Mammary epithelial cell (primary cell): ENCODE data around the gene FBXO41.

ENCODE experiments used
- CTCF ChIP-seq, 2 donors: IDR thresholded peaks in 1 of 2; conservative IDR thresholded peaks in 1 of 2; 2 replicates each; pipeline ENCODE4 v1.5.1; 2011 to 2012; ENCODE audit warnings: inconsistent platforms in 2 of 2, low read length in 2 of 2, mild to moderate bottlenecking in 2 of 2, control low read depth in 1 of 2, low read depth in 1 of 2; ENCODE audit not compliant: insufficient read depth in 1 of 2; ENCODE audit errors: extremely low read depth in 1 of 2
- EZH2 ChIP-seq: IDR thresholded peaks from 2 replicates; pipeline ENCODE4 v1.6.1; 2012; ENCODE audit warnings: low read length, inconsistent platforms, borderline replicate concordance

- TF ChIP-seq CTCF (conservative IDR thresholded peaks at IDR 0.05 in 1 of 2, IDR thresholded peaks at IDR 0.05 in 1 of 2; ENCODE audit: extremely low read depth in 1 of 2, insufficient read depth in 1 of 2, low read depth in 1 of 2, low read length in 2 of 2) (no peak), EZH2 (no peak)
Observed at GRCh38 chr2:73268366-73268829, 15.9 kb downstream of the FBXO41 start.
